ENCODE results near the gene GRHL1.

Gene GRHL1

DNA sequence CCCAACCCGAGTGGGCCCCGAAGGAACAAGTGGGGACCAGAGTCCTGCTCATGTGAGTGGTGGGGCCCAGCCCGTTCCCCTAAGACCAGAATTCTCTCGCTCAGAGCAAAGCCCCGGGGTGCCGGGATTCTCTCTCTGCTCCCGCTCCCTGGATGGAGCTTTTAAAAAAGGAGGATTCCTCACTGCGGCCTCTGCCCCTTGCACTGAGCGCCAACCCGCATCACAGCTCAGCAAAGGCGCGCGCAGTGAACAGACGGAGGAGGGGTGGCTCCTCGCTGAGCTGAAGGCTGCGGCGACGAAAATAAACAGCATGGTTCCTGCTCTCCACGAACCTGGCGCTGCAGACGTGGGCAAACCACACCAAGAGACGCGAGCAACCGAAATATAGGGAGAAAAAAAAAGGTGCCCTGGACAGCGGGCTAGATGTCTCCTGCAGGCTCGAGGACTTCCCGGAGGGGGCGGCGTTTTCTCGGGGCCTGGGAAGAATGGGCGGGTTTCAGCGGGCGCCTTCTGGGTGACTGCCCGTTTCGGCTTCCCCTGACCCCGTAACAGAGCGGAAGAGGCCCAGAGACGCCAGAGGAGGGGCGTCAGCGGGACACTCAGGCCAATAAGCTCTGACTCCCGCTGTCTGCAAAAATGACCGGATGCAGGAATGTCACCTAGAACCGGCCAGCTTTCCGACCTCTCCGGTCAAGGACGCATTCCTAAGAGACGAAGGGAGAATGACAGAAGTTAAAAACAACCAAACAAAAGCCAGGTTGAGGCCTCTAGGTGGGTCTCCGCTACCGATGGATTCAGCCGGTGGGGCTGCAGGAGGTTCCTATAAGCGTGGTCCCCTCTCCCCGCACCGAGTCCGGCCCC, 91.0 kb downstream of the GRHL1 start:
- DNase-seq (ENCODE audit: low spot score) = peak; percentile 8

GRCh38 chr2:10043256-10043905, 91.9 kb downstream of the GRHL1 start, which contains the start of gene KLF11:
TSS of gene KLF11 (plus strand) at chr2:10043550. CDS start at chr2:10043717, 167 bp downstream.
- DNase-seq (ENCODE audit: low spot score) = peak; percentile 87

- peak; percentile 93 for DNase-seq (ENCODE audit: low spot score)
Measured at GRCh38 chr2:10043906-10044601, 92.6 kb downstream of the GRHL1 start.

GRCh38 chr2:10045561-10046355, 94.3 kb downstream of the GRHL1 start:
- no peak for DNase-seq (ENCODE audit: low spot score)

DNA sequence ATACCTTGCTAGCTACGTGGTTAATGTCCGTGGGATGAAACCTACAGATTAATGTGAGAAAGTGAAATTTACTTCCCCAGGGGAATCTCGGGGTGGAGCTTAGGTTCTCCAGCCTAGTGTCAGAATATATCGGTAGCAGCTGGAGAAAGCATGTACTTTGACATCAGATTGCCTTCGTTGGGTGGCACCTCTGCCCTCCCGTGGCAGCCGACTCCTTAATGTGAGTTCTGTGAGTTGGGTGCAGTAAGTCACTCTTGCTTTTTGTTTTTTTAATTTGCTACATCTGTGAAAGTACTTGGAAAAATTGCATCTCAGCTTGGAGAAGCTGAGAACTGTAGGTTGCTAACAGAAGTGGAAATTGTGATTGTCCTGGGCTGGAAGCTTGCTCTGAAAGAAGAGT, 95.4 kb downstream of the GRHL1 start:
- no peak for DNase-seq (ENCODE audit: low spot score)

DNA sequence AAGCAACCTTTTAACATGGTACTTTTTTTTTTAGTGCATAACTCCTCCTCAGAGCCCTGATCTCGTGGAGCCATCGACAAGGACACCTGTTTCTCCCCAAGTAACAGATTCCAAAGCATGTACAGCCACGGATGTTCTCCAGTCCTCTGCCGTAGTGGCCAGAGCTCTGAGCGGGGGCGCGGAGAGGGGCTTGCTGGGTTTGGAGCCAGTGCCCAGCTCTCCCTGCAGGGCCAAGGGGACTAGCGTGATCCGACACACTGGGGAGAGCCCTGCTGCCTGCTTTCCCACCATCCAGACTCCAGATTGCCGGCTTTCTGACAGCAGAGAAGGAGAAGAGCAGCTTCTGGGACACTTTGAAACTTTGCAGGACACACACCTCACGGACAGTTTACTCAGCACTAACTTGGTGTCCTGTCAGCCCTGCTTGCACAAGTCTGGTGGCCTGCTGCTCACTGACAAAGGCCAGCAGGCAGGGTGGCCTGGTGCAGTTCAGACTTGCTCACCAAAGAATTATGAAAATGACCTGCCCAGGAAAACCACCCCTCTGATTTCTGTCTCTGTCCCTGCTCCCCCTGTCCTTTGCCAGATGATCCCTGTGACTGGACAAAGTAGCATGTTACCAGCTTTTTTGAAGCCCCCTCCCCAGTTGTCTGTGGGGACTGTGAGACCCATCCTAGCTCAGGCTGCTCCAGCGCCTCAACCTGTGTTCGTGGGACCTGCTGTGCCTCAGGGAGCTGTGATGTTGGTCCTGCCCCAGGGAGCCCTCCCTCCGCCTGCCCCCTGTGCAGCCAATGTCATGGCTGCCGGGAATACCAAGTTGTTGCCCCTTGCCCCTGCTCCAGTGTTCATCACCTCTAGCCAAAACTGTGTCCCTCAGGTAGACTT, 96.4 kb downstream of the GRHL1 start:
- no peak for DNase-seq (ENCODE audit: low spot score)

DNA sequence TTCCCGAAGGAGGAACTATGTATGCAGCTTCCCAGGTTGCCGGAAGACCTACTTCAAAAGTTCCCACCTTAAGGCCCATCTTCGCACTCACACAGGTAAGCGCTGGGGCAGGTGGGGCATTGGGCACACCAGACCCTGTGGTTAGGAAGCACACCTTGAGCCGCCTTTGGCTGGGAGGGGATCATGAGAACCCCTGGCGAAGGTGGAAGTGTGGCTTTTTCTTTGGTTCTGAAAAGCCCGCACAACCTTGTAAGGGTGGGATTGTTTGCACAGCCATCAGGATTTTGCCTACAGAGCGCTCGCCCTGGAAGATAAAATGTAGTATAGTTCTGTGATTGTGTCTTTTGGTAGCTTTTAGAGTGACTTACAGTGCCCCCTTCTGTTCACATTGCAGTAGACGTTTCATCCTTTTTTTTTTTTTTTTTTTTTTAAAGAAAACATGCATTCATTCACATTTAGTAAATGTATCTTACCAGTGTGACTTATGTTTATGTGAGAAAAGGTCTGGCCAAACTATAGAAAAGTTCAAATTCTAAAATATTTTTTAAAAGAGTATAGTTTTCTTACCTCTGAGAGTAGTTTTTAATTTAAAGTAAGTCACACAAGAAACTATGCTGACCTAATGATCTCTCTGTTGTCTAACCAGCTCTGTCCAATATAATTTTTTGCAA, 97.1 kb downstream of the GRHL1 start:
- DNase-seq (ENCODE audit: low spot score) = peak; percentile 67

All from RKO (cell line).